GM18519 (cell line): ENCODE results near the gene RHBDD2.
A peak's percentile ranks its signal among the peaks of the same experiment; 100 is the strongest.
"Not testable (repeated sequence)": the region's sequence is repeated elsewhere in the genome, so short reads cannot be mapped to it uniquely, and the experiment has no call there.

Experiments used
- ATAC-seq: cut with Tn5 transposase; IDR thresholded peaks from one replicate; pipeline ENCODE4 v1.9.1; 2021; ENCODE audit warnings: mild to moderate bottlenecking, moderate library complexity; ENCODE audit not compliant: unreplicated experiment, low FRiP score

Gene RHBDD2

DNA sequence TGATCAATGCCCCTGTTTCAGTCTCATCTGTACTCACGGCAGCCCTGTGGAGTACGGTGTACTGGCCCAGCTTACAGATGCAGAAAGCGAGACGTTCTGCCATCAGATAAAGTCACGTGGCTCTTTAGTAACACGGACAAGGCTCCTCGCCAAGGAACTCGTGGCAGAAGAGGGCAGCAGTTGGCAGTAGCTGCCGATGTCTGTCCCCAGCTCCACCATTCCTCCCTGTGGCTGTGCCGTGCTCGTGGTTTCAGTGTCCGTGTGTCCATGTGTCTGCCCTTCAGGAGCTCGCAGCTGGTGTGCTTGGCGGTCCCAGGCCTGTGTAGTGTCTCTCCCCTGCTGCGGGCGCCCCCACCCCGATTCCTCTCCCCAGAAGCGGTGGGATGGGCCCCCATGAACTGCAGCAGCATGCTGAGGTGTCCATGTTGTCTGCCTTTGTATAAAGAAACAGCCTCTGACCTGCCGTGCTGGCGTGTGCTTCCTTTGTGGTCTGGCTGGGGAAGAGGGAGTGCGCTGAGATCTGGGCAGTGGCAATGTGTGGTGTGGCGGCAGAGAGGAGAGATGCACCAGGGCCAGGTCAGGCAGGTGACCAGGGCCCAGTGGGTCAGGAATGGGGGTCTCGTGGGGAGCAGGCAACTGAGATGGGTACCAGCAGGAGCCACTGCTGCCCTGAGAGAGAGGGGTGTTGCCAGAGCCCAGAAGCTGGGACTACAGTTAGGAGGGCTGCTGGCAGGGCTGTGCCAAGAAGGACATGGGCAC lies 9.8 kb downstream of the RHBDD2 start:
- ATAC-seq, result no peak

- no peak for ATAC-seq
These were observed 10.5 kb downstream of the RHBDD2 start for GRCh38 chr7:75889223-75889825.

DNA sequence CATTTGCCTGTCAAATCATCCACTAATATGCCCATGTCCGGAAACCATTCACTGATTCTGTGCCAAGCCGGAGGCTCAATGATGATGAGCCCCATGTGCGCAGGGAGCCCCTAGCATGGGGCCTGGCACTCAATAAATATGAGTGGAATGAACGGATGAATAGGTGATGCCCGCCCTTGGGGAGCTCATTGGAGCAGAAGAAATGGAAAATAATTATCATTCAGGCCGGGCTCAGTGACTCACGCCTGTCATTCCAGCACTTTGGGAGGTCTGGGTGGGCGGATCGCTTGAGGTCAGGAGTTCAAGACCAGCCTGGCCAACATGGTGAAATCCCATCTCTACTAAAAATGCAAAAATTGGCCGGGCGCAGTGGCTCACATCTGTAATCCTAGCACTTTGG lies 11.0 kb downstream of the RHBDD2 start:
- no peak for ATAC-seq

DNA sequence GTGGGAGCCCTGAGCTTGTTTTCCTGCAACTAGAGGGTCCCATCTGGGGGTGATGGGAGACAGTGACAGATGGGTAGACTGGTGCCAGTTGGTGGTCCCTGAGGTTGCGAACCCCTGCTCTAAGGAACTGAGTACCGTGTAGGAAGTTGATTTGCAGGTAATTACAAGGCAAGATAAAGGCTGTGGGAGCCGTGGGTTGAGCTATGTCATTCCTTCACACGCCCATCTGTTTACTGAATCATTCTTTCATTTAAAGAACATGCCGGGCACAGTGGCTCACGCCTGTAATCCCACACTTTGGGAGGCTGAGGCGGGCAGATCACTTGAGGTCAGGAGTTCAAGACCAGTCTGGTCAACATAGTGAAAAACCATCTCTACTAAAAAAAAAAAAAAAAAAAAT lies 12.4 kb downstream of the RHBDD2 start:
- ATAC-seq, result not testable (repeated sequence)

DNA sequence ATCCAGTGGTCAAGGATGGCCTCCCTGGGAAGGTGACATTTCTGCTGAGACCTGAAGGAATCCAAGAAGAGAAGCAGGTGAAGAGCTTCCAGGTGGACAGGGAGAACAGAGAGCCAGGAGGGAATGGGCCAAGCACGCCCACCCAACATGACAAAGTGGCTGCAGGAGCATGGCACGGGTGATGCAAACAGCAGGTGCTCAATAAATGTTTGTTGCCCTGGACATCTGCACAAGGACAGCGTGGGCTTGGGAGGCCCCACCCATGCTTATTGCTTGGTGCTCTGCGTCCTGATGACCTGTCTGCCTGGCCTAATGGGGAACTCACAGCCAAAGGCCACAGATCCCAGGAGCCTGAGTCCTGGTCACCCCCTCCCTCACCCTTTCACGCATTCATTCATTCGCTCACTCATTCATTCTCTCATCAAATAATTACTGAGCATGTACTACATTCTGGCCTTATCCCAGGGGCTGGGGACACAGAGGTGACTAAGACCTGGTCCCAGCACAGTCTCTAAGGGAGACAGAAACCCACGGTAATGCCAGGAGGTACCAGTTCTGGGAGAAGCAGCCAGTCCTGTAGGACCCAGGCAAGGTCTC lies 13.1 kb downstream of the RHBDD2 start:
- ATAC-seq, result no peak

DNA sequence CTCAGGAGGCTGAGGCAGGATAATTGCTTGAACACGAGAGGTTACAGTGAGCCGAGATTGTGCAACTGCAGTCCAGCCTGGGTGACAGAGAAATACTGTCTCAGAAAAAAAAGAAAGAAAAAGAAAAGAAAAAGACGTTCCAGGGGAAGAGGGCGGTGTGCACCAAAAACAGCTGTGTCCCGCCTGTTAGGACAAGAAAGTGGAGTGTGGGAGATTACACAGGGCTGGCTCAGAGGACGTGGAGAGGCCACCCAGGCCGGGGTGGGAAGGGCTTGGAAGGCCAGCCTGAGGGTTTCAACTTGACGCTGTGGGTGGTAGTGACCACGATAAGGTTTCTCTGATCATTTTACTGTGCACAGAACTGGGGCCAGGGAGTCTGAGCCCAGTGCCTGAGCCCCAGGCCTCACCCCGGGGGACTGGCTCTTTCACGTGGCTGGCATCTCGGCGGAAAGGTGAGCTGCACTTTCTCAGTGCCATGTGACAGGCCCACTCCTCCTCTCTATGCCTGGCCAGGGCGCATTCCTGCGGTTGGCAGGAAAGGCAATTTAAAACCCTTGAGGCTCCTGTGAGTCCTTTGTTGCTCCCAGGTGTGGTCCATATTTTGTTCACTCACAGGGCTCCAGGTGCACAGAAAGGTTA lies 13.9 kb downstream of the RHBDD2 start:
- no peak for ATAC-seq

DNA sequence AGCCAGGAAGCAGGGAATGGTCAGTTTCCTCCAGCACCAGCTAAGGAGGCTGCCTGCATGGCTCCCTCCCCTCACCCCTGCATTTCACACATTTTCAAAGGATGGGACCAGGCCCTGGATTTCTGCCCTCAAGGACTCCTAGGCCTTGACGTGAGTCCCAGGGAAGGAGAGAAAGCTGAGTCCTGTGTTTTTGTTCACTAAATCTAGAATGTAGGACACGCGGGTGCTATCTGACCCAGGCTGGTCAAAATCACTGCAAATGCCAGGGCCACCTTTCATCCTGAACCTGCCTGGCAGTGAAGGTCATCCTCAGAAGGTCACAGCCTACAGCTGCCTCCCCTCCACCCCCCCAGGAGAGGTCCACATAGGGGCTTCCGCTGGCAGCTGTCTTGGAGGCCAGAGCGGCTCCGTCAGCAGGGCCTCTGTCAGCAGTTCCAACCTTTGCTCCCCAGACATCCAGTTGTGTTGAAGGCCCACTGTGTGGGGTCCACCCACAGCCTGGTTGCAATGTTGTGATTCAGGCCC lies 18.0 kb downstream of the RHBDD2 start:
- no peak for ATAC-seq

- no peak for ATAC-seq
These were observed 21.9 kb downstream of the RHBDD2 start for GRCh38 chr7:75900617-75901315.

DNA sequence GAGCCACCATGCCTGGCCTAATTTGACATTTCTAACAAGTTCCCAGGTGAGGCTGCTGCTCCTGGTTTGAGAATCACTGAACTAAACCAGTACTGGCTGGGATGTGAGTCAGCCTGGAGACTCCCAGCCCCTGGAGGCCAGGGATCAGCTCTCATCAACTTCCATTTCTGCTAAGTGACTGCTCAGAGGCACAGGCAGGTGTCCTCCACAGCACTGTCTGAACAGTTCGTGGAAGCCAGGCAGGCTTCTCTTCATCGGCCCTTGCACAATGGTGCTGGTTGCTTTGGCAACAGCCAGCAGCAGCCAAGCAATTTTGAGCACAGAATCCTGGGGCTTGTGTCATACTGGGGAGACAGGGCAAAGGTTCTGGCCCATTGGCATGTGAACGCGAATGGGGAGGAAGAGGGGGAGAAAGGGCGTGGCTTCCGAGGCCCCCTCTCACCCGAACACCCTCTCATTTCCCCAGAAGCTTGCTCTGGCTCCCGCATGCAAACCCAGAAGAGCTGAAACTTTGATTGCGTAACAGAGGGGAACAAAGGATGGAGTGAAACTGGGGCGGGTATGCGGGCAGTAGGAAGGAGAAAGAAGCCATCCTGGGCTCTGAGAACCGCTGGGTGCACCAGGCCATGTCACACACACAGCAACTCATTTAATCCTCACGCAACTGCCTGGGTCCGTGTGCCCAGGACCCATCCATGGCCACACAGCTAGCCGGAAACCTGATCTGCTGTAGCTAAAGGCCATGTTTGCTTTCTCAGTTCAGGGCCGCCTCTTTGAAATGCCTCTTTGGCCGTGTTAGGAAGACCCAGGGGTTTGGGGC lies 27.2 kb downstream of the RHBDD2 start:
- no peak for ATAC-seq

- no peak for ATAC-seq
These were observed 28.3 kb downstream of the RHBDD2 start for GRCh38 chr7:75906991-75907667.

GRCh38 chr7:75907668-75908039 lies 28.8 kb downstream of the RHBDD2 start:
- not testable (repeated sequence) for ATAC-seq

DNA sequence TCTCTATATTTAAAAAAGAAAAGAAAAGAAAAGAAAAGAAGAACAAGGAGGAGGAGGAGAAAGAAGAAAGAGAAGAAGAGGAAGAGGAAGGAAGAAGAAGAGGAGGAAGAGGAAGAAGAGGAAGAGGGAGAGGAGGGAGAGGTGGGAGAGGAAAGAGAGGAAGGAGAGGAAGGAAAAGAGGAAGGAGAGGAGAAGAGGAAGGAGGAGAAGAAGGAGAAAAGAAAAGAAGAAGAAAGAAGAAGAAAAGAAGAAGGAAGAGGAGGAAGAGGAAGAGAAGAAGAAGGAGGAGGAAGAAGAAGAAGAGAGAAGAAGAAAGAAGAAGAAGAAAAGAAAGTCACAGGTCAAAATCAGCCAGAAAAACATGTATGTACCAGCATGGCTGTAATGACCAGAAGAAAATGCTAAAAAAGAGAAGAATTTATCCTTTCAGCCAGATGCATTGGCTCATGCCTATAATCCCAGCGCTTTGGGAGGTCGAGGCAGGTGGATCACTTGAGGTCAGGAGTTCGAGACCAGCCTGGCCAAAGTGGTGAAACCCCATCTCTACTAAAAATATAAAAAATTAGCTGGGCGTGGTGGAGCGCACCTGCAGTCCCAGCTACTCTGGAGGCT lies 30.8 kb downstream of the RHBDD2 start:
- ATAC-seq, result no peak

- ATAC-seq, result not testable (repeated sequence)
These were observed 32.4 kb downstream of the RHBDD2 start for GRCh38 chr7:75911186-75911585.

DNA sequence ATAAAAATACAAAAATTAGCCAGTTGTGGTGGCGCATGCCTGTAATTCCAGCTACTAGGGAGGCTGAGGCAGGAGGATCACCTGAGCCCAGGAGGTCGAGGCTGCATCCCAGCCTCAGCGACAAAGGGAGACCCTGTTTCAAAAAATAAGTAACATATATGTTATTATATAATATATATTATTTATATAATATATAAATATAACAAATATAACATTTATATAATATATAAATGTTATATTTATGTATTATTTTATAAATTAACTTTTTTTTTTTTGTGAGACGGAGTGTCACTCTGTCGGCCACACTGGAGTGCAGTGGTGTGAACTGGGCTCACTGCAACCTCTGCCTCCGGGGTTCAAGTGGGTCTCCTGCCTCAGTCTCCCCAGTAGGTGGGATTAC lies 34.6 kb downstream of the RHBDD2 start:
- no peak for ATAC-seq

DNA sequence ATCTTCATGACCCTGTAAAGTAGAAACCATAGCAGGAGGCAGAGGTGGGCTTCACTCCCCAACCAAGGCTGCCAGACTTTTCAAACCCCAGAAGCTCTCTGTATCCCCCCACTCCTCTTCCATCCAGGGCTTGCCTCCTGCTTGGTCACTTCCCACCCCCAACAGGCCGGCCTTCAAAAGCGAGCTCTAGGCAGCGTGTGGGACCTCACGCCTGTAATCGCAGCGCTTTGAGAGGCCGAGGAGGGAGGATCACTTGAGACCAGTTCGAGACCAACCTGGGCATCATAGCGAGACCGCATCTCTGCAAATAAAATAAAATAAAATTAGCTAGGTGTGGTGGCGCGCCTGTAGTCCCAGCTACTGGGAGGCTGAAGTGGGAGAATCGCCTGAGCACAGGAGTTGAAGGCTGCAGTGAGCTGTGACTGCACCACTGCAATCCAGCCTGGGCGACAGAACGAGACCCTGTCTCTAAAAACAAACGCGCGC lies 35.4 kb downstream of the RHBDD2 start:
- ATAC-seq, result no peak

- peak; percentile 93 for ATAC-seq
These were observed 36.0 kb downstream of the RHBDD2 start, which contains the start of gene POR for GRCh38 chr7:75914655-75915415. Gene POR (plus strand): TSS chr7:75915155. CDS start chr7:75954002, 38,847 bp downstream.

- no peak for ATAC-seq
These were observed 36.8 kb downstream of the RHBDD2 start for GRCh38 chr7:75915416-75916156.
